ENCODE measurements around the gene MRPS5.
A peak's percentile ranks its signal among the peaks of the same experiment; 100 is the strongest.

The MRPS5 gene

GRCh38 chr2:95138702-95139101, 17.1 kb upstream of the MRPS5 start:
- H3K9me2 ChIP-seq (replicated peaks; ENCODE audit: low read depth, low read length) = no peaks in the 10 kb centered on the region
- peaks cover 8% of the 10 kb centered on the region; the same call in 1 of the 2 replicates for H3K9me3 ChIP-seq (ENCODE audit: insufficient read depth, low read depth, low read length)
- H3K36me3 ChIP-seq (ENCODE audit: insufficient read depth, low read length) = no peaks in the 10 kb centered on the region
- no peaks in the 10 kb centered on the region for H3F3A ChIP-seq (ENCODE audit: low read depth)
- H3K4me1 ChIP-seq (ENCODE audit: insufficient read depth, low read length, poor library complexity, severe bottlenecking) = no peaks in the 10 kb centered on the region
- no peaks in the 10 kb centered on the region for H4K20me1 ChIP-seq (ENCODE audit: insufficient read depth, low read length, poor library complexity, severe bottlenecking)
- H2AFZ ChIP-seq (ENCODE audit: low read length) = no peak overlapping the region
- H3K79me2 ChIP-seq (ENCODE audit: insufficient read depth, low read length) = no peaks in the 10 kb centered on the region
- no peak overlapping the region for H3K4me2 ChIP-seq (ENCODE audit: low read depth, low read length, poor library complexity, severe bottlenecking)
- no peaks in the 10 kb centered on the region for H3K27me3 ChIP-seq (ENCODE audit: insufficient read depth, low read length, poor library complexity, severe bottlenecking)
- H3K9ac ChIP-seq (ENCODE audit: low read depth, low read length, poor library complexity, severe bottlenecking) = no peak overlapping the region
- no peak overlapping the region for H3K4me3 ChIP-seq (ENCODE audit: low read length, poor library complexity, severe bottlenecking)
- no peak for TF ChIP-seq CTCF (conservative IDR thresholded peaks at IDR 0.05; ENCODE audit: low read length)
- TF ChIP-seq EZH2phosphoT487 (IDR thresholded peaks at IDR 0.05; ENCODE audit: borderline replicate concordance) = no peak

- Histone ChIP-seq H3K9ac (ENCODE audit: low read depth, low read length, poor library complexity, severe bottlenecking) (peak overlapping the region; percentile 73), H2AFZ (ENCODE audit: low read length) (peak overlapping the region; percentile 84), H4K20me1 (ENCODE audit: insufficient read depth, low read length, poor library complexity, severe bottlenecking) (peaks cover 26% of the 10 kb centered on the region), H3K4me2 (ENCODE audit: low read depth, low read length, poor library complexity, severe bottlenecking) (peak overlapping the region; percentile 75), H3K27me3 (ENCODE audit: insufficient read depth, low read length, poor library complexity, severe bottlenecking) (no peaks in the 10 kb centered on the region), H3K4me3 (ENCODE audit: low read length, poor library complexity, severe bottlenecking) (peak overlapping the region; percentile 96), H3K4me1 (ENCODE audit: insufficient read depth, low read length, poor library complexity, severe bottlenecking) (peaks cover 36% of the 10 kb centered on the region), H3K36me3 (ENCODE audit: insufficient read depth, low read length) (0 out of 2 replicates have a peak, but pooled peaks cover 2% of the 10 kb centered on the region), H3F3A (ENCODE audit: low read depth) (no peaks in the 10 kb centered on the region), H3K9me3 (ENCODE audit: insufficient read depth, low read depth, low read length) (no peaks in the 10 kb centered on the region), H3K79me2 (ENCODE audit: insufficient read depth, low read length) (peaks cover 36% of the 10 kb centered on the region), H3K9me2 (replicated peaks; ENCODE audit: low read depth, low read length) (no peaks in the 10 kb centered on the region)
- TF ChIP-seq CTCF (conservative IDR thresholded peaks at IDR 0.05; ENCODE audit: low read length) = no peak
- TF ChIP-seq EZH2phosphoT487 (IDR thresholded peaks at IDR 0.05; ENCODE audit: borderline replicate concordance) = no peak
These were observed 566 bp upstream of the MRPS5 start for GRCh38 chr2:95122197-95122551.

- peaks cover 36% of the 10 kb centered on the region for H3K79me2 ChIP-seq (ENCODE audit: insufficient read depth, low read length)
- H3K9me3 ChIP-seq (ENCODE audit: insufficient read depth, low read depth, low read length) = no peaks in the 10 kb centered on the region
- peaks cover 26% of the 10 kb centered on the region for H4K20me1 ChIP-seq (ENCODE audit: insufficient read depth, low read length, poor library complexity, severe bottlenecking)
- TF ChIP-seq CTCF (conservative IDR thresholded peaks at IDR 0.05; ENCODE audit: low read length) = no peak
- no peak for TF ChIP-seq EZH2phosphoT487 (IDR thresholded peaks at IDR 0.05; ENCODE audit: borderline replicate concordance)
- 0 out of 2 replicates have a peak, but pooled peaks cover 3% of the 10 kb centered on the region for H3K36me3 ChIP-seq (ENCODE audit: insufficient read depth, low read length)
- no peaks in the 10 kb centered on the region for H3K9me2 ChIP-seq (replicated peaks; ENCODE audit: low read depth, low read length)
- peaks cover 36% of the 10 kb centered on the region for H3K4me1 ChIP-seq (ENCODE audit: insufficient read depth, low read length, poor library complexity, severe bottlenecking)
- H3K27me3 ChIP-seq (ENCODE audit: insufficient read depth, low read length, poor library complexity, severe bottlenecking) = no peaks in the 10 kb centered on the region
- H3F3A ChIP-seq (ENCODE audit: low read depth) = no peaks in the 10 kb centered on the region
- peak overlapping the region; percentile 84 for H2AFZ ChIP-seq (ENCODE audit: low read length)
- peak overlapping the region; percentile 75 for H3K4me2 ChIP-seq (ENCODE audit: low read depth, low read length, poor library complexity, severe bottlenecking)
- H3K4me3 ChIP-seq (ENCODE audit: low read length, poor library complexity, severe bottlenecking) = peak overlapping the region; percentile 96
- peak overlapping the region; percentile 73 for H3K9ac ChIP-seq (ENCODE audit: low read depth, low read length, poor library complexity, severe bottlenecking)
These were observed 558 bp downstream of the MRPS5 start for GRCh38 chr2:95121093-95121406.
